K562 (cell line): ENCODE results near the gene ANKDD1A.

Experiments used
- CBX5 ChIP-seq: IDR thresholded peaks from 2 replicates; pipeline ENCODE4 v1.6.1; 2014; ENCODE audit warnings: low read depth, borderline replicate concordance
- DDX20 ChIP-seq: fragments of 450-650 bp; IDR thresholded peaks from 2 replicates; pipeline ENCODE4 v1.6.1; 2016; ENCODE audit warnings: missing genetic modification characterization, low read depth, mild to moderate bottlenecking, missing compliant biosample characterization, moderate library complexity
- E2F3 ChIP-seq: fragments of 250-450 bp; sonication (Bioruptor Pico); IDR thresholded peaks from 2 replicates; pipeline ENCODE4 v1.4.0; 2020; ENCODE audit warnings: mild to moderate bottlenecking
- GATA2 ChIP-seq: sonication (generic); formaldehyde crosslinking; IDR thresholded peaks from 2 replicates; pipeline ENCODE4 v1.4.0; 2020; ENCODE audit warnings: mild to moderate bottlenecking, missing genetic modification reagents
- NONO ChIP-seq, 2 experiments: fragments of 200-400 bp in 1 of 2; fragments of 450-650 bp in 1 of 2; formaldehyde crosslinking in 1 of 2; IDR thresholded peaks; 2 replicates each; pipeline ENCODE4 v1.6.1; 2017; ENCODE audit warnings: low read depth in 2 of 2, mild to moderate bottlenecking in 2 of 2, moderate library complexity in 2 of 2, low read length in 1 of 2
- RAD21 ChIP-seq, 2 experiments: fragments of 250-450 bp in 1 of 2; fragments of 450-650 bp in 1 of 2; sonication (Bioruptor Pico) in 1 of 2; formaldehyde crosslinking in 1 of 2; IDR thresholded peaks in 1 of 2; conservative IDR thresholded peaks in 1 of 2; 2 replicates each; pipeline versions ENCODE4 v1.4.0 to v1.8.0; 2020 to 2022; ENCODE audit warnings: mild to moderate bottlenecking in 2 of 2, moderate library complexity in 1 of 2
- TF ChIP-seq, protein P1 (sequence below): fragments of 250-450 bp; sonication (Bioruptor Pico); IDR thresholded peaks from 2 replicates; pipeline ENCODE4 v1.5.0; 2021; ENCODE audit warnings: mild to moderate bottlenecking, borderline replicate concordance
- TF ChIP-seq, protein P2 (sequence below), 2 experiments: fragments of 150-350 bp in 1 of 2; IDR thresholded peaks; 2 replicates each; pipeline ENCODE4 v1.6.1; 2012 to 2016; ENCODE audit warnings: low read depth in 2 of 2, low read length in 2 of 2, mild to moderate bottlenecking in 1 of 2, moderate library complexity in 1 of 2
- TF ChIP-seq, protein P3 (sequence below), 3 experiments: IDR thresholded peaks in 2 of 3; conservative IDR thresholded peaks in 1 of 3; 2 replicates each; pipeline ENCODE4 v1.5.1; 2011 to 2012; ENCODE audit warnings: low read length in 3 of 3, mild to moderate bottlenecking in 3 of 3, control low read depth in 2 of 3, improper control_type of control experiment in 1 of 3, inconsistent platforms in 1 of 3, low read depth in 1 of 3, mixed read lengths in 1 of 3, moderate library complexity in 1 of 3; ENCODE audit not compliant: insufficient read depth in 2 of 3
- TF ChIP-seq, protein P4 (sequence below): sonication (generic); formaldehyde crosslinking; IDR thresholded peaks from 2 replicates; pipeline ENCODE4 v1.8.1; 2022; ENCODE audit warnings: missing genetic modification reagents

DNA sequence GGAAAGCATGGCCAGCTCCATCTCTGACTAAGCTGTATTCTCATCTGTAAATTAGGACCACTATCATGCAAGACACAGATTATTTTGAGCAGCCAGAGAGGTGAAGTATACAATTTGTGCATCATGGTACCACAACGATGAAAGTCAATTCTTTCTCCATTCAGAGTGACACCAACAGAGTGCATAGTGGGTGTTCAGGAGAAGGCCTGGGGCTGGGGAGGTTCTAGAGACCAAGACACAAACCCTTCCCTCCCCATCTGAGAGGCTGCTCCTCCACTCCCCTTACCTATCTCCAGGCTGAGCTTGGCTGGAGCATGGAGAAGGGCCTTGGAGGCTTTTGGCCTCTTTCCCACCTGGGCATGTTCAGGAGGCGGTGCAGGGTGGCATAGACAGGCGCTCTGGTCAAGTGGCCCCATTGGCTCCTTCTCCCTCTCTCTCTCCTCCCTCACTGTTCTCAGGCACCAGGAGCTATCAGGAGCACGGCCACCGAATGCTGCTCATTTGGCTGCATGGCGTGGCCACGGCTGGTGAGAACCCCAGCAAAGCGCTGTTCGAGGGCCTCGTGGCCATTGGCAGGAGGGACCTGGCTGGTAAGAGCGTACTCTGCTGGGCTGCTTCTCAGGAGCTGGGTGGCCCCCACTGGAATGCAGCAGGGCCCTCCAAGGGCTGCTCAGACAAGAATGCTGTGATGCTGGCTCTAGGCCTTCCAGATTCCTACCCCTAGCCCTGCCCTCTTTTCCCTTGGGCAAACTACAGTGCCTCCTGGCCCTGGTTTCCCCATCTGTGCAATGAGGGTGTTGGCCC lies 37.9 kb downstream of the ANKDD1A start:
- TF ChIP-seq E2F3 (CRISPR knock-in tag) (no peak), GATA2 (CRISPR knock-in tag) (no peak), RAD21 (CRISPR knock-in tag; conservative IDR thresholded peaks at IDR 0.05 in 1 of 2, IDR thresholded peaks at IDR 0.05 in 1 of 2) (no peak), CBX5 (no peak), DDX20 (no peak), NONO (IDR thresholded peaks at IDR 0.05; ENCODE audit: low read depth in 2 of 2, low read length in 1 of 2) (no peak)
- TF ChIP-seq, protein P1, sequence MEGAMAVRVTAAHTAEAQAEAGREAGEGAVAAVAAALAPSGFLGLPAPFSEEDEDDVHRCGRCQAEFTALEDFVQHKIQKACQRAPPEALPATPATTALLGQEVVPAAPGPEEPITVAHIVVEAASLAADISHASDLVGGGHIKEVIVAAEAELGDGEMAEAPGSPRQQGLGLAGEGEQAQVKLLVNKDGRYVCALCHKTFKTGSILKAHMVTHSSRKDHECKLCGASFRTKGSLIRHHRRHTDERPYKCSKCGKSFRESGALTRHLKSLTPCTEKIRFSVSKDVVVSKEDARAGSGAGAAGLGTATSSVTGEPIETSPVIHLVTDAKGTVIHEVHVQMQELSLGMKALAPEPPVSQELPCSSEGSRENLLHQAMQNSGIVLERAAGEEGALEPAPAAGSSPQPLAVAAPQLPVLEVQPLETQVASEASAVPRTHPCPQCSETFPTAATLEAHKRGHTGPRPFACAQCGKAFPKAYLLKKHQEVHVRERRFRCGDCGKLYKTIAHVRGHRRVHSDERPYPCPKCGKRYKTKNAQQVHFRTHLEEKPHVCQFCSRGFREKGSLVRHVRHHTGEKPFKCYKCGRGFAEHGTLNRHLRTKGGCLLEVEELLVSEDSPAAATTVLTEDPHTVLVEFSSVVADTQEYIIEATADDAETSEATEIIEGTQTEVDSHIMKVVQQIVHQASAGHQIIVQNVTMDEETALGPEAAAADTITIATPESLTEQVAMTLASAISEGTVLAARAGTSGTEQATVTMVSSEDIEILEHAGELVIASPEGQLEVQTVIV (CRISPR knock-in tag), result no peak
- TF ChIP-seq, protein P2, sequence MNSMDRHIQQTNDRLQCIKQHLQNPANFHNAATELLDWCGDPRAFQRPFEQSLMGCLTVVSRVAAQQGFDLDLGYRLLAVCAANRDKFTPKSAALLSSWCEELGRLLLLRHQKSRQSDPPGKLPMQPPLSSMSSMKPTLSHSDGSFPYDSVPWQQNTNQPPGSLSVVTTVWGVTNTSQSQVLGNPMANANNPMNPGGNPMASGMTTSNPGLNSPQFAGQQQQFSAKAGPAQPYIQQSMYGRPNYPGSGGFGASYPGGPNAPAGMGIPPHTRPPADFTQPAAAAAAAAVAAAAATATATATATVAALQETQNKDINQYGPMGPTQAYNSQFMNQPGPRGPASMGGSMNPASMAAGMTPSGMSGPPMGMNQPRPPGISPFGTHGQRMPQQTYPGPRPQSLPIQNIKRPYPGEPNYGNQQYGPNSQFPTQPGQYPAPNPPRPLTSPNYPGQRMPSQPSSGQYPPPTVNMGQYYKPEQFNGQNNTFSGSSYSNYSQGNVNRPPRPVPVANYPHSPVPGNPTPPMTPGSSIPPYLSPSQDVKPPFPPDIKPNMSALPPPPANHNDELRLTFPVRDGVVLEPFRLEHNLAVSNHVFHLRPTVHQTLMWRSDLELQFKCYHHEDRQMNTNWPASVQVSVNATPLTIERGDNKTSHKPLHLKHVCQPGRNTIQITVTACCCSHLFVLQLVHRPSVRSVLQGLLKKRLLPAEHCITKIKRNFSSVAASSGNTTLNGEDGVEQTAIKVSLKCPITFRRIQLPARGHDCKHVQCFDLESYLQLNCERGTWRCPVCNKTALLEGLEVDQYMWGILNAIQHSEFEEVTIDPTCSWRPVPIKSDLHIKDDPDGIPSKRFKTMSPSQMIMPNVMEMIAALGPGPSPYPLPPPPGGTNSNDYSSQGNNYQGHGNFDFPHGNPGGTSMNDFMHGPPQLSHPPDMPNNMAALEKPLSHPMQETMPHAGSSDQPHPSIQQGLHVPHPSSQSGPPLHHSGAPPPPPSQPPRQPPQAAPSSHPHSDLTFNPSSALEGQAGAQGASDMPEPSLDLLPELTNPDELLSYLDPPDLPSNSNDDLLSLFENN (IDR thresholded peaks at IDR 0.05; ENCODE audit: low read depth in 2 of 2, low read length in 2 of 2), result no peak
- TF ChIP-seq, protein P3, sequence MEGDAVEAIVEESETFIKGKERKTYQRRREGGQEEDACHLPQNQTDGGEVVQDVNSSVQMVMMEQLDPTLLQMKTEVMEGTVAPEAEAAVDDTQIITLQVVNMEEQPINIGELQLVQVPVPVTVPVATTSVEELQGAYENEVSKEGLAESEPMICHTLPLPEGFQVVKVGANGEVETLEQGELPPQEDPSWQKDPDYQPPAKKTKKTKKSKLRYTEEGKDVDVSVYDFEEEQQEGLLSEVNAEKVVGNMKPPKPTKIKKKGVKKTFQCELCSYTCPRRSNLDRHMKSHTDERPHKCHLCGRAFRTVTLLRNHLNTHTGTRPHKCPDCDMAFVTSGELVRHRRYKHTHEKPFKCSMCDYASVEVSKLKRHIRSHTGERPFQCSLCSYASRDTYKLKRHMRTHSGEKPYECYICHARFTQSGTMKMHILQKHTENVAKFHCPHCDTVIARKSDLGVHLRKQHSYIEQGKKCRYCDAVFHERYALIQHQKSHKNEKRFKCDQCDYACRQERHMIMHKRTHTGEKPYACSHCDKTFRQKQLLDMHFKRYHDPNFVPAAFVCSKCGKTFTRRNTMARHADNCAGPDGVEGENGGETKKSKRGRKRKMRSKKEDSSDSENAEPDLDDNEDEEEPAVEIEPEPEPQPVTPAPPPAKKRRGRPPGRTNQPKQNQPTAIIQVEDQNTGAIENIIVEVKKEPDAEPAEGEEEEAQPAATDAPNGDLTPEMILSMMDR (IDR thresholded peaks at IDR 0.05 in 2 of 3, conservative IDR thresholded peaks at IDR 0.05 in 1 of 3; ENCODE audit: insufficient read depth in 2 of 3, low read depth in 1 of 3, low read length in 3 of 3), result no peak
- TF ChIP-seq, protein P4, sequence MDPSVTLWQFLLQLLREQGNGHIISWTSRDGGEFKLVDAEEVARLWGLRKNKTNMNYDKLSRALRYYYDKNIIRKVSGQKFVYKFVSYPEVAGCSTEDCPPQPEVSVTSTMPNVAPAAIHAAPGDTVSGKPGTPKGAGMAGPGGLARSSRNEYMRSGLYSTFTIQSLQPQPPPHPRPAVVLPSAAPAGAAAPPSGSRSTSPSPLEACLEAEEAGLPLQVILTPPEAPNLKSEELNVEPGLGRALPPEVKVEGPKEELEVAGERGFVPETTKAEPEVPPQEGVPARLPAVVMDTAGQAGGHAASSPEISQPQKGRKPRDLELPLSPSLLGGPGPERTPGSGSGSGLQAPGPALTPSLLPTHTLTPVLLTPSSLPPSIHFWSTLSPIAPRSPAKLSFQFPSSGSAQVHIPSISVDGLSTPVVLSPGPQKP (CRISPR knock-in tag), result no peak
